ENCODE data around the gene KRT36. TPM values are rescaled to one million over a fixed set of nuclear protein-coding genes. Genes with fewer than 3 reads are reported as not detected.

Gene KRT36
- total RNA-seq, 1 donor from 2014 or later = not detected

DNA sequence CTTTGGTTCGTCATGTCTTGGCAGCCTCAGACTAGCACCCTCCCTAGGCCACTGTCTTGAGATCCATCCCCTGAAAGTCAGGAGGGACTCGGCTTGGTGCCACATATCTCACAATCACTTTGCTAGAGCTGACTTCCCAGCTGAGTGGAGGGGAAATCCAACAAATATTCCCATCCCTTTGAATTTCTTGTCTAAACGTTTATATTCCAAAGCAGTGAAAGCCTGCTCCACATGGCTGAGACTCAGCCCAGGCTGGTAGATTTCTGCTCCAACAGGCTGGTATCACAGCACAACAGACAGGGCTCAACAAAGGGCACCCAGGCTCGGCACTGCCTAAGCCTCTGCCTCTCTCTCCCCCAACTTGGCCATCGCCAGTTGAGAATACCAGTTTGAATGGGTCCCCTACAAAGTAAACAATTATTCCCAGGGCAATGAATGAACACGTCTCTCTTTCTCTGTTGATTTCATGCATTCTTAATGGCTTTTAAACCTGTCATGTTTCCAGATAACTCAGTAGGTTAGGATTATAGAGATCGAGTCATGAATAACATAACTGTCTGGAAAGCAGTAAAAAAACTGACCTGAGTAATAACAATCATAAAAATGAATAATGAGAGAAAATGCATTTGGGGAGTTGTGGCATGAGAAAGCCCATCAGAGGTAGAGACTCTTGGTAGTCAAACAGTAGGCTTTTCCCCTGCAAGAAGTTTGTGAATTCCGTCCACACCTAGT is 14.7 kb upstream of the KRT36 start:
- no peak for DNase-seq (ENCODE audit: low read depth in 2 of 2)

DNA sequence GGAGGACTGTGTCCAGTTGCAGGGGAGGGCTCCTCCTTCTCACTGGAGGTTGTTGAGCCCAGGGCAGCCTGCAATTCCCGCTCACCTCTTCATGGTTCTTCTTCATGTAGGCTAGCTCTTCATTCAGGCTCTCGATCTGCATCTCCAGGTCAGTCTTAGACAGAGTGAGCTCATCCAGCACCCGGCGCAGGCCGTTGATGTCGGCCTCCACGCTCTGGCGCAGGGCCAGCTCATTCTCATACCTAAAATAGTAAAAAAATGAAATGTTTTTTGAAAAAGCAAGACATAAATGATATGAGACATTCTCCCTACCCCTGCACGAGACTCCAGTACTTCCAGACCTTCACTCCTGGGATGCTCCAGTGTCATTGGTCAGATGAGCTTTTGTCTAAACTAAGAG is 13.5 kb upstream of the KRT36 start:
- no peak for DNase-seq (ENCODE audit: low read depth in 2 of 2)

DNA sequence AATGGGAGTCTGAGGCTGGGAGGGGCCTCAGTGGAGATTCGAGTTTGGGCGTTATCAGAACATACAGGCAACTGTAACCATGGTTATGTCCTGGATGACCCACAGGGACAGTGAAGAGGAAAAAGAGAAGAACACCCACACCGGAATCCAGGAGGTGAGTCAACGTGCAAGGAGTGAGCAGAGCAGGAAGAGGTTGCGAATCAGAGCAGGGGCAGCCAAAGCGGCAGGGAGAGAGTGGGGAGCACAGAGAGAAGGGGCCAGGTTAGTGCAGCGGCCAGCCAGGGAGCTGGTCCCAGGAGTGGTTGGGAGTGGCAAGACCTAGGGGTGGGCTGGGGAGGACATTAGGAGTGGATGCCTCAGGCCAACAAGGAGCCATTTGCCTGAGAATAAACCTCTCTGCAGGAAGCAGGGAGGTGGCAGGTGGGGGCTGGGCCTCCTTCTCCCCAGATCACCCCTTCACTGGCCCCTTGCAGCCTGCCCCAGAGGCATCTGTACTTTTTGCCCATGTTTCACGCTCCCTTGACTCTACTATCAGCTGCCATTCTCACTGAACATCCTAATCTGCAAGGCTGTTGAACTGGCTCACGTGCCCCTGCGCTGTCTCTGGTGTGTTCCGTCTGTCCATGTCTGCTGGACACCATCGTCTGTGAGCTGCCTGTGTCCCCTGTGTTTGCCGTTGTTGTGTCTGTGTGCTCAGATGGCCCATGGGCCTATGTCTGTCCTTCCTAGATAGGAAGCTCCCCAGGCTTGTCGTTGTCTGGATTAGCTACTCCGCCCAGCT is 10.6 kb upstream of the KRT36 start:
- DNase-seq (ENCODE audit: low read depth in 2 of 2) = peak; percentile 57 to 68

DNA sequence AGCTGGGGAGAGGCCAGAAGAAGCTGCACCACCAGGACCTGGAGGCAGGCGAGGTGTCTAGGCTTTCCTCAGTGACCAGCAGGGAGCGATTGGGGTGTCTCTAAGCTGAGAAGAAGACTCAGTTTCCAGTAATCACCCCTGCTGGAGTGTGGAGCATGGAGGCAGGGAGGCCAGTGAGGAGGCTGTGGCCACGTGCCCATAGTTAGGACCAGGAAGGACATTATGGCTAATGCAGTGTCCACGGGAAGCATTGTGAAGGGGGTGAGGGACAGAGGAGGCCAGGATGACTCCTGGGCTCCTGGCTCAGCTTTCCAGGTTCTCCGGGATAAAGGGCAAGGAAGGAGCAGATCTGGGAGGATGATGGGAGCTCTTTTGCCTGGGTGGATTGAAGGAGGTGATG is 10.0 kb upstream of the KRT36 start:
- no peak for DNase-seq (ENCODE audit: low read depth in 2 of 2)

DNA sequence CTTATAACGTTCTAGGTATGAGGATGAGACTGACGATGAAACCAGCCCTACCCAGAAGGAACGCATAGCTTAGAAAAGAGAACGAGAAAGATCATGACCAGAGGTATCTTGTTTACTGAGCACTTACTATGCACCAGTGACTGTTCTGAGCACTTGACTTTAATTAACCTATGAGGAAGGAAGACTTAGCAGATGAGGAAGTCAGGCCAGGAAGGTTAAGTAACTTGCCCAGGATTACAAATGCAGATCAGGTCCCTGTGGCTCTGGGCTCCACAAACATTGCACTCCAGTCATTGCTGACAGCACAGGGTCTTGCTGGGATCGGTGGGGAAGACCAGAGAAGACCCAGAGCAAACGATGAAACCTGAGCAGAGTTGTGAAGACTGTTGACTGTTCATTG is 8.6 kb upstream of the KRT36 start:
- DNase-seq (ENCODE audit: low read depth in 2 of 2) = no peak

DNA sequence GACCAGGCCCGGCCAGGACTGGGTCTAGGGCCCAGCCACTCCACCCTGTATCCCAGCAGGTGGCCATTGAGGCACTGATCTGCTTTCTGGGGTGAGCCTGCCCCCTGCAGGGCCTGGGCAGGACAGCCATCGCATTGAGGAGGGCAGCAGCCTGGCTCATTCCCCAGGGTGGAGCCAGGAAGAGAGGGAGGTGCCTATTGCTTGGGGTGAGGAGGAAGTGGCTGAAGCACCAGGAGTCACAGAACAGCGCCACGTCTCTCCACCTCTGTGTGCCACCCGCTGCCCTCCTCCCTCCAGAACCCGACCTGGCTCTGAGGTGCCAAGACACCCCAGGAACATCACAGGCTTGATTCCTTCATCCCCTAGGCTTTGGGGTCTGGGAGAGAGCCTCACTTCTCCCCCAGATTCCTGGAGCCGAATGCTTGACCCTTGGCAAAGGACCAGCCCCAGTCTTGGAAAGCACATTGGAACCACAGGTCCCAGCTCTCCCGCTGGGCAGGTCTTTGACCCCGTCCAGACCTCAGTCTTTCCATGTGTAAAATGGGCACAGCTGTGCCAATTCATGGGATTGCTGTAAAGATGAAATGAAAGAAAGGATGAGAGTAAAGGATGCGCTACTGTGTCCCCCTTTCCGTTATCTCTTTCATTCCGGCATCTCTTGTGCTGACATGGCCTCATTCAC is 7.2 kb upstream of the KRT36 start:
- DNase-seq (ENCODE audit: low read depth in 2 of 2) = peak; percentile 84 to 90

DNA sequence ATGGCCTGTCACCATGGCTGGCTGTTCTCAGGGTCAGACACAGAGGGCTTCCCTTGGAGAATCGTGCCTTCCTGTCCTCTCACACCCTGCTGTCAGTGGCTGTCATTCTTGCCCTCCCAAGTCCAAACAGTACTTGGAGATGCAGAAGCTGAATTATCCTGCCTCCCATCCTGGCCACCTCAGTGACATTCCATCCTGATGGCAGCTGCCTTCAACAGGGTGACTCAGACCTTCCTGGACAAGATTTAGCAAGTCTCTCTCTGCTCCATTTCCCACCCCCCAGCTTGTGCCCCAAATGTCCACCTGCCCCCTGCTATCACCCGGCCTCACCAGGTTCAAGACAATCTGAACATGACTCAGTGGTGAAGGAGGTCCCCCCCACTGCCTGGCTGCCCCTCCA is 4.8 kb upstream of the KRT36 start:
- peak; percentile 29 to 45 for DNase-seq (ENCODE audit: low read depth in 2 of 2)

DNA sequence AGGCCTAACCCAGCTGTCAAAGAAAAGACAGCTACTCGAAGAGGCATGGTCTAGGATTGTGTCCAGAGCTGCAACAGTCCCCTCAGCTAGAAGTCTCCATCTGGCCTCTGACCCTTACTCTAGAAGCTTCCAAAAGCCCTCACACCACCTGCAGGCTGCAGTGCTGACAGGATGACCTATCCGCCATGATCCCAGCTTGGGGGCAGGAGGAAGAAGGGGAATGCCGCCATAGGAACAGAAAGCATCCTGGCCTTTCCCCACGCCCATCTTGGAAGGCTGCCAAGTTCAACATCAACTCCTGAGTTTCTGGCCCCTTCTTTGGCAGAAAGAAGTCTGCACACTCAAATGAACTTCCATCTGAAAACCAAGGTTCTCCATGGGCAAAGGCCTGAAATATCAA is 3.1 kb upstream of the KRT36 start:
- peak; percentile 80 to 88 for DNase-seq (ENCODE audit: low read depth in 2 of 2)

DNA sequence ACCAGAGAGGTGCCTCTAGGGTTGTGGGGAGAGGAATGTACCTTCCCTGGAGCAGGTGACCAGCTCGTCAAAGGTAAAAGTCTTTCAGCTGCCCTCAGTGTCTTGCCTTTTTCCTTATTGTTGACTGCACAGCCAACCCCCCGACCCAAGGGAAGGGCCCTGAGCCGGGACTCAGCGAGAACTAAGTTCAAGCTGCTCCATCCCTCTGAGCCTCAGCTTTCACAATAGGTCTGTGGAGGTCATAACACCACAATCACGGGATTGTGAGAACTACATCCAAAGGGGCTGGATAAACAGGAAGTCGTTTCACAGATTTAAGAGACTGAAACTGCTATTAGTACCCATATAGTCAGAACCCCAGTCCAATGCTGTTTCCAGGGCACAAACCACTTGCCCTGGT is 2.6 kb upstream of the KRT36 start:
- peak; percentile 57 to 79 for DNase-seq (ENCODE audit: low read depth in 2 of 2)

DNA sequence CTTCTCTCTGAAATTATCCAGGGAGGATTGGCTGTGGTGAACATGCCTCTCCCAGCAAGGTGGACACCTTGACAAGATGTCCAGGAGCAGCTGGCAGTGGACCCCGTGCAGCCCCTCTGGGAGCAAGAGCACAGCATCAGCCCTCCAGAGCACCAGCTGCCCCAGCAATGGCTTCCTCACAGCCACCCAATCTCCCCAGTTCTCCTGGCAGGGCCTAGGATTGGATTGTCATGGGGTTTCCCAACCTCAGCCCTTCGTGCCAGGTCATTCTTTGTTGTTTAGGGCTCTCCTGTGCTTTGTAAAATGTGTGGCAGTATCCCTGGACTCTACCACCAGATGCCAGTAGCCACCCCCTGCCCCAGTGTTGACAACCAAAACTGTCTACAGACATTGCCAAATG is 1.8 kb upstream of the KRT36 start:
- no peak for DNase-seq (ENCODE audit: low read depth in 2 of 2)

DNA sequence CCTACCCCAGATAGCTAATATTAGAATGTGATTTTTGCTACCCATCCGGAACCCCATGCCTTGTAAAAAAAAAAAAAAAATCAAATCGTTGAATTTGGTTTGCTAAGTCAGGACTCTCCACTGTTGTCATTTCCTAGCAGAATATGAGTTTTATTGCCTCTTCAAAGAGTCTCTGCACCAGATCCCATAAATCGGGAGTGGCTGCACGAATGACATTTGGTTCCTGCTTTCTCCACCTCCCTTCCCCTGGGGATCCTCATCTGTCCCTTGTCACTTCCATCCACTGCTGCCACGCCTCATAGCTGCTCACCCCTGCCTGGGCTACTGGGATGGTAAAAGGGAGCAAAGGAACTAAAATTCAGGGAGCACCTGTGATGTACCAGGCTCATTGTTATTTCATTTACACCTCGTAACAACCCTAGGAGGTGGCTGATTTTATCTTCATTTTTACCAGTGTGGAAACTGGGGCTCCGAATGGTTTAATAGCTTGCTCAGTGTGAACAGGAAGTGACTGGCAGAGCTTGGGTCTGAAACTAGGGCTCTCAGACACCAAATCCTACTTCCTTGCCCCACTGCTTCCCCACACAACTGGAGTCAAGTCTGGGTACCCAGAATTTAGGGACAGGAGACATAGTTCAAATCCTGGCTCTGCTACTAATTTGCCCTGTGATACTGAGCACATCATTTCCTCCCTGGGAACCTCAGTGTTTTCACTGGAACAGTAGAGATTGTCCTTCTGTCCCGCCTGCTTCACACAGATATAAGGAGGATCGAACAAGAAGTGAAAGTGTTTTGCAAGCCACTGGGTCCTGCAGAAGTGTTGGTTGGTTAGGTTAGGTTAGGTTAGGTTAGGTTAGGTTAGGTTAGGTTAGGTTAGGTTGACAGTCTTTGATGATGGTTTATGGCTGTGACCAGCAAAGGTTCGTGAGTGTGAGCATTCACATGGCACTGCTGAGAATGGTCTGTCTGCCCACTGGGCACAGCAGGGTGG is 585 bp upstream of the KRT36 start:
- peak in 1 of 2 donors; percentile 20 for DNase-seq (ENCODE audit: low read depth in 2 of 2)

DNA sequence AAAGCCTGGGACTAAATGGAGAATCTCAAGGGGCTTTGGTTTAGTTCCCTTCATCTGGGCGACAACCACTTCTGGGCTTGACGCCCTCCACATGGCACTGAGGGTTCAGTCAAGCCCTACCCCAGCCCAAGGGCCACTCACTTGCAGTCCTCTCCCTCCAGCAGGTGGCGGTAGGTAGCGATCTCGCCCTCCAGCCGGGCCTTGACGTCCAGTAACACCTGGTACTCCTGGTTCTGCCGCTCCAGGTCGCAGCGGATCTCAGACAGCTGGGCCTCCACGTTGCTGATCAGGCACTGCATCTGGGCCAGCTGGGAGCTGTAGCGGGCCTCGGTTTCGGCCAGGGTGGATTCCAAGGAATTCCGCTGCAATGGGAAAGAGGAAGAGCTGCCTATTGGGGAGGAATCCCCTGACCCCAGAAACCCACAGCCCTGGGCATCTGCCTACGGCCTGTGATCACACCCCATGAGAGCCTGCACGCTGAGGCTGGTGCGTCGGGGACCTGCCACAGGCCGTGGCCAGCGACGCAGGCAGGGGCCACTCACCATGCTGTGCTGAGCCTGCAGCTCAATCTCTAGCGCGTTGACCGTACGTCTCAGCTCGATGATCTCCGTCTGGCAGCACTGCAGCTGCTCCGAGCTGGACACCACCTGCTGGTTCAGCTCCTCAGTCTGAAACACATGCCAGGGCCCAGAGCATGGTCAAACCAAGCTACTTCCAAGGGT is 2.7 kb downstream of the KRT36 start:
- peak; percentile 19 to 46 for DNase-seq (ENCODE audit: low read depth in 2 of 2)

DNA sequence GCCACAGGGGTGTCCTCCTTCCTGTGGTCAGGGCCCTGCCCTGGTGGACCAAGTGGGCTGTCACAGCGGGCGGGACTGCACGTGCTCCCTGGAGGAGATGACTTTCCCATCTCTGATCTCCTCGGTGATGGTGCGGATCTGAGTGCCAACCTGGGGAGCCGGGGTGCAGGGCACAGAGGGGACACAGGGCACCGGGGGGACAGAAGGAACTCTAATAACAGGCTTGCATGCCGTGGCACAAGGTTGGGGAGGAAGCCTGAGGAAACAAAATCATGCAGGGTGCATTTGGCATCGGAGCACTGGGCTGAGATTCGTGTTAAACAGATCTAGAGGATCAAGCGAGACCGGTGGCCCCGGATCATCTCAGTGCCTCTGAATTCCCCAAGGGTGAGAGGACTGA is 3.4 kb downstream of the KRT36 start:
- no peak for DNase-seq (ENCODE audit: low read depth in 2 of 2)

DNA sequence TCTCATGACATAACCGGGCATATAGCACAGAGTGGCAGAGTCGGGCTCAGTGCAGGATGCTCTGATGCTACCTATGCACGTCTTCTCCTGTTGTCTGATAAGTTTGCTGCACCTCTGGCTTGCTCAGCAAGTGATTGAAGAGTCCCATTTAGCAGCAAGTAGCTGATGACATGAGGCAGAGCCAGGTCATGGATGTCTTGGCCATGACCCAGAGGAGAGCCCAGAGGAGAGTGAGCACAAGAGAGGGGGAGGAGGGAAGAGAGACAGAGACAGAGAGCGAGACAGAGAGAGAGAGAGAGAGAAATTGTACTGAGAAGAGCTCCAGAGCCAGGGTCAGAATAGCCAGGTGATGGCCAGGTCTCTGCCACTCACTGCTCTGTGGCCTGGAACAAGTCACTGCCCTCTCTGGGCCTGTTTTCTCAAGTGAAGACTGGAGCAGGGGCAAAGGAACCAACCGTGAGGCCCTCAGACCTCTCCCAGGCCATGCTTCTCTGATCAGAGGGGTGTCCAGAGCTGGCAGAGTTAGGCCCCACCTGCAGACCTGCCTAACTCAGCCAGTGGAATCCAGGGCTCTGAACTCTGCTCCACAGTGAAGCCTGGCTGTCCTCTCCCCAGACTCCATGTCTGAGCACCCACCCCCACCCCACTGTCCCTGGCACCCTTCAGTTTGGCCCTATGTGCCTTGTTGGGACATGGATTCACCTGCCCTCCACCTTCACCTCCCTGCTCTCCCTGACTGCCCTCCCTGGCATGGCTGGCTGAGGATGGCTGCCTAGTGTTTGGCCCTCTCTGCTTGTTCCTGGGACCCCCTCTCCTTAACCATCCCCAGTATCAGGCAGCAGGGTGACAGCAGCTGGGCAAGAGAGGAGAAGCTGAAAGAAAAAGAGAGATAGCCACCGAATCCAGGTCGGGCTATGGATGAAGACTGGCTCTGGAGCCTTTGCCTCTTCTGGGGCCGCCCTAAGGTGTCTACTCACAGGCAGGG is 4.5 kb downstream of the KRT36 start:
- no peak for DNase-seq (ENCODE audit: low read depth in 2 of 2)

DNA sequence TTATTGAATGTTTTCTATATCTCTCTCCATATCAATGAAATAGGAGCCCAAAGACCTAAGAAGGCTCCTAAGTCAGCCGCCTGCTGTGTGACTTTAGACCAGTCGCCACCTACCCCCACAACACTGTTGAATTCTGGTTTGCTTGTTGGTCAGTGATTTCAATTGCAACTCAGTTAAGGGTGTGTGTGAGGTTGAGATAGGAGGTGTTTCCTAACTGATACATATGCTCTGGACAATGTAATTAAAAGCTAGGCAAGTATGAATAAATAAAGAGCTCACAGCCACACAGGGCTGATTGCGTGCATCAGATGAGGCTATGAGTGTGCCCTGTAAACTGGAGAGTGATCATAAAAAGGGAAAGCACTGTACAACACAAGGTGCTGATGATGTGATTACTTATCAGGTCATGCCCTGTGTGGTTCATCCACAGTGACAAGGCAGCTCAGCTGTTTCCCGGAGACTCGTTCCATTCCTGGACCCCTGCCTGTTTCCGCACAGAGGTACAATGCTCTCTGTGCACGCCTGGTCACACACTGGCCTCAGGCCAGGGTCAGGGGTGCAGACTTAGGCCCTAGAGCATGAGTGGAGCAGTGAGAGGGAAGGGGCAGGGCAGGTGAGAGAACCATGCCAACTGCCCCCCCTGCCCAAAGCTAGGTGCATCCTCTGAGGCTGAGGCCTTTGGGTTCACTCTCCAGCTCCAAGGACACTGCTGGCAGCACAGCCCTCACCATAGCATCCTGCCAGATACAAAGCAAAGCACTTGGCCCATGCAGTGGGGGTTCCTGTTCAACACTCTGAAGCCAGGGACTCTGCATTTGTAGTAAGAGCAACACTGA is 5.5 kb downstream of the KRT36 start:
- DNase-seq (ENCODE audit: low read depth in 2 of 2) = peak; percentile 31 to 91

DNA sequence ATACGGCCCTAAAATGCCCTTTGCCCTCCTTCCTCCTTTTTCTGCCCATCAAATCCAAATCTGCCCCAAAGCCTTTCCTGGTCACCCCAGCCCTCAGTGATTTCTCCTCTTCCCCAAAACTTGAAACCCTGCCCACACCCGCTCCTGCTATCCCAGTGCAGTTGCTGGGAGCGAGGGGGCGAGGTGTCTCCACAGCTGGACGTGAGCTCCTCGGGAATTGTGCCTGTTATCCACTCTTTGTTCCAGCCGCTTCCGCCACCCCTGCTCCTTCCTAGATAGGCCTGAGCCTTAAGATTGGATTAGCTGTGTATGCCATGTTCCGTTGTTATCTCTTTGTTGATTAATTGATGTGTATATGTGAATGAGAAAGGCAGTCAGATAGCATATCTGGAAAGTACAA is 6.2 kb downstream of the KRT36 start:
- no peak for DNase-seq (ENCODE audit: low read depth in 2 of 2)

DNA sequence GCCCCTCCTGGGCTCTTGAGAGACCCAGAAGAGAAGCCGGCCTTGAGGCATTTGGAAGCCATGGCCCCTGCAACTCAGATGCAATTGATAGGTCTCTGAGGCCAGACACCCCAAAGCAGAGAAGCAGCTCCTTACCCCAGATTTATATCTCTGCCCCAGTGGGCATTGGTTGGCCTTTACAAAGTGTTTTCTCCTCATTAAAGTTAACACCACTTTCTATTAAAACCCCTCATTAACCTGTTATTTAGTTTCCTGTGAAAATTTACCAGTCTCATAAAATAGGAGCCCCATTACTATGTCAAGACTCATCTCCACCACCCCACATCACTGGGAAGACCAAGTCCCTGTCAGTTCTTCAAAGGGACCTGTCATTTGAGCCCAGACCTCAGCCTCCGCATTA is 8.7 kb downstream of the KRT36 start, which contains the start of gene KRT35:
Gene KRT35 (minus strand): TSS at position 116 of the 400 bp plus-strand sequence. CDS start 54 bp downstream, at position 62.
- no peak for DNase-seq (ENCODE audit: low read depth in 2 of 2)

DNA sequence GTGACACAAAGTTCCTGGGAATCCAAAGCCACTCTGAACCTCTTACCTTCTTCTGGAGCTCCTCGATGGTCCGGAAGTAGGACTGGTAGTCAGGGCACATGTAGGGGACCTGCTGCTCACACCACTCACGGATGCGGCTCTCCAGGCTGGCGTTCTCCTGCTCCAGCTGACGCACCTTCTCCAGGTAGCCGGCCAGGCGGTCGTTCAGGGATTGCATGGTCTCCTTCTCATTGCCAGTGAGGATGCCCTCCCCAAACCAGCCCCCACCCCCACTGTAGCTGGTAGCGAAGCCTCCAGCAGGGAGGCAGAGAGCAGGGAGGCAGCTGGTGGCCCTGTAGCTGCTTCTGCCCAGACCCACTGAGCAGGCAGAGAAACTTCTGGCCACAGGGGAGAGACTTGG is 9.1 kb downstream of the KRT36 start:
- DNase-seq (ENCODE audit: low read depth in 2 of 2) = no peak

Data from lung microvascular endothelial cell (primary cell).